WTC11 (cell line): ENCODE results near the gene NLGN1. TPM values are rescaled to one million over a fixed set of nuclear protein-coding genes. Genes with fewer than 3 reads are reported as not detected.

Experiments
- ATAC-seq: fragments of 200-7000 bp; cut with Tn5 transposase; 2 replicates; pipeline ENCODE4 v1.10.0; 2021; ENCODE audit warnings: mild to moderate bottlenecking, moderate library complexity
- CTCF ChIA-PET: fragments of 300-600 bp; sonication (Branson Sonifier 250); formaldehyde crosslinking; loops from one replicate; lab custom pipeline; 2021; ENCODE audit warnings: antibody characterized with exemption; lab: Charles Lee
- POLR2A ChIA-PET: fragments of 350-600 bp; sonication (Branson Sonifier 250); formaldehyde crosslinking; loops from one replicate; lab custom pipeline; 2021; ENCODE audit warnings: antibody characterized with exemption; lab: Charles Lee
- DNase-seq: peaks from one replicate; pipeline ENCODE4 v3.0.0; 2021; ENCODE audit warnings: low spot score
- H3K27ac Mint-ChIP-seq: 2 replicates; pipeline ENCODE4 v1.8.0; 2021; ENCODE audit warnings: mixed read lengths
- H3K27me3 Mint-ChIP-seq: 2 replicates; pipeline ENCODE4 v1.8.0; 2021; ENCODE audit warnings: low read depth, mild to moderate bottlenecking, moderate library complexity, mixed read lengths
- H3K36me3 Mint-ChIP-seq: 2 replicates; pipeline ENCODE4 v1.8.0; 2021; ENCODE audit warnings: mixed read lengths
- H3K4me1 Mint-ChIP-seq: 2 replicates; pipeline ENCODE4 v1.8.0; 2022; ENCODE audit warnings: mixed read lengths
- H3K4me3 Mint-ChIP-seq: 2 replicates; pipeline ENCODE4 v1.8.0; 2021; ENCODE audit warnings: mild to moderate bottlenecking, moderate library complexity, mixed read lengths
- H3K9me3 Mint-ChIP-seq: 2 replicates; pipeline ENCODE4 v1.8.0; 2021; ENCODE audit warnings: mixed read lengths
- ATF6 ChIP-seq: sonication (generic); formaldehyde crosslinking; IDR thresholded peaks from 2 replicates; pipeline ENCODE4 v1.8.1; 2023; ENCODE audit warnings: mild to moderate bottlenecking, missing genetic modification reagents
- FOXK1 ChIP-seq: sonication (generic); formaldehyde crosslinking; IDR thresholded peaks from 2 replicates; pipeline ENCODE4 v1.8.0; 2022; ENCODE audit warnings: mild to moderate bottlenecking, moderate library complexity, missing genetic modification reagents
- GTF2I ChIP-seq: fragments of 250-450 bp; sonication (Bioruptor Pico); conservative IDR thresholded peaks from 2 replicates; pipeline ENCODE4 v1.4.0; 2021; ENCODE audit warnings: mild to moderate bottlenecking
- HMGA2 ChIP-seq: fragments of 250-450 bp; sonication (Bioruptor Pico); IDR thresholded peaks from 2 replicates; pipeline ENCODE4 v1.4.0; 2021; ENCODE audit warnings: mild to moderate bottlenecking, moderate library complexity
- JUN ChIP-seq: sonication (generic); formaldehyde crosslinking; IDR thresholded peaks from 2 replicates; pipeline ENCODE4 v1.8.0; 2023; ENCODE audit warnings: mild to moderate bottlenecking, missing genetic modification reagents
- MYBL2 ChIP-seq: sonication (generic); formaldehyde crosslinking; IDR thresholded peaks from 2 replicates; pipeline ENCODE4 v1.8.1; 2023; ENCODE audit warnings: mild to moderate bottlenecking, moderate library complexity, missing genetic modification reagents
- NR1H2 ChIP-seq: sonication (generic); formaldehyde crosslinking; IDR thresholded peaks from 2 replicates; pipeline ENCODE4 v1.9.0; 2021; ENCODE audit warnings: mild to moderate bottlenecking, moderate library complexity, missing genetic modification reagents
- TCF7 ChIP-seq: sonication (generic); formaldehyde crosslinking; IDR thresholded peaks from 2 replicates; pipeline ENCODE4 v1.8.0; 2022; ENCODE audit warnings: mild to moderate bottlenecking, low read depth, missing genetic modification reagents, moderate library complexity
- ZBTB21 ChIP-seq: sonication (generic); formaldehyde crosslinking; IDR thresholded peaks from 2 replicates; pipeline ENCODE4 v1.8.1; 2023; ENCODE audit warnings: mild to moderate bottlenecking, missing genetic modification reagents, borderline replicate concordance
- ZNF121 ChIP-seq: sonication (generic); formaldehyde crosslinking; IDR thresholded peaks from 2 replicates; pipeline ENCODE4 v1.8.0; 2023; ENCODE audit warnings: missing genetic modification reagents
- ZNF138 ChIP-seq: sonication (generic); formaldehyde crosslinking; conservative IDR thresholded peaks from 2 replicates; pipeline ENCODE4 v1.8.1; 2022; ENCODE audit warnings: mild to moderate bottlenecking, moderate library complexity, missing genetic modification reagents
- ZNF423 ChIP-seq: fragments of 250-450 bp; sonication (Bioruptor Pico); IDR thresholded peaks from 2 replicates; pipeline ENCODE4 v2.1.2; 2022; ENCODE audit warnings: mild to moderate bottlenecking, moderate library complexity
- total RNA-seq: library from RNA; stranded (reverse); gene quantifications from 3 replicates; pipeline ENCODE4 v1.2.3, GENCODE V29; 2021
- TF ChIP-seq, protein P1 (sequence below): fragments of 250-450 bp; sonication (Bioruptor Pico); conservative IDR thresholded peaks from 2 replicates; pipeline ENCODE4 v1.9.0; 2021; ENCODE audit warnings: mild to moderate bottlenecking
- TF ChIP-seq, protein P2 (sequence below): sonication (generic); formaldehyde crosslinking; IDR thresholded peaks from 2 replicates; pipeline ENCODE4 v1.8.1; 2022; ENCODE audit warnings: missing genetic modification reagents, borderline replicate concordance
- TF ChIP-seq, protein P3 (sequence below): sonication (generic); formaldehyde crosslinking; conservative IDR thresholded peaks from 2 replicates; pipeline ENCODE4 v1.8.1; 2022; ENCODE audit warnings: mild to moderate bottlenecking, missing genetic modification reagents
- TF ChIP-seq, protein P4 (sequence below): sonication (generic); formaldehyde crosslinking; IDR thresholded peaks from 2 replicates; pipeline ENCODE4 v1.8.0; 2022; ENCODE audit warnings: mild to moderate bottlenecking, missing genetic modification reagents

Gene NLGN1
- total RNA-seq, 1 experiment from 2014 or later = 12.4 TPM

- TF ChIP-seq, protein P1, sequence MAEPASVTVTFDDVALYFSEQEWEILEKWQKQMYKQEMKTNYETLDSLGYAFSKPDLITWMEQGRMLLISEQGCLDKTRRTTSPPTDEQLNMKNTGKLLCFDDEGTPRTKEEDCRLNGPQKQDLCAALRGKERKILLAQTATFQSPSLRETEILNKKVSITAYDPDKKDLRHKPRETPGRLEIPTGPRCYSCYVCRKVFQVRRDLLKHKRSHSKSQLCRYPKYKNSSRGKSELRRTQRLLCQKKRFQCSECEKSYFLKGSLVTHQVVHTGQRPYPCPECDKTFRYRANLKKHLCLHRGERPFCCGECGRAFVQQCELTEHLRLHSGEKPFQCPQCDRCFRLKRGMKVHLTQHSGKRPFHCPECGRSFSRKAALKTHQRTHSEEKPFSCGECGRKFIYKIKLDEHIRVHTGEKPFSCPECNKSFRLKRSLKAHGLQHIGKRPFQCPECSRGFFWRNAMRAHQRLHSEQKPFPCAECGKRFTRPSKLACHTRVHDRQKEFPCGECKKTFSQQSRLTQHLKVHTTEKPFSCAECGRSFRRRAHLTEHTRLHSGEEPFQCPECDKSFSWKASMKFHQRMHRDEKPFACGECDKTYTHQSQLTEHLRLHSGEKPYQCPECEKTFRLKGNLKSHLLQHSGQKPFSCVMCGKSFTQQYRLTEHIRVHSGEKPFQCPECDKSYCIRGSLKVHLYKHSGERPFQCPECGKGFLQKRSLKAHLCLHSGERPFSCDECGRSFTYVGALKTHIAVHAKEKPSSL = no peak
- TF ChIP-seq ATF6 (CRISPR knock-in tag) = no peak
- ATAC-seq = no peak
- H3K27ac Mint-ChIP-seq = no peak overlapping the region
- no peaks in the 10 kb centered on the region for H3K27me3 Mint-ChIP-seq
- DNase-seq = no peak
- H3K4me1 Mint-ChIP-seq = peaks cover 3% of the 10 kb centered on the region; the same call in 1 of the 2 replicates
- H3K4me3 Mint-ChIP-seq = no peak overlapping the region
- no peaks in the 10 kb centered on the region for H3K36me3 Mint-ChIP-seq
- POLR2A ChIA-PET = no interaction called here
- no peaks in the 10 kb centered on the region for H3K9me3 Mint-ChIP-seq
- CTCF ChIA-PET = no interaction called here
These were observed 246.8 kb downstream of the NLGN1 start for GRCh38 chr3:173644086-173645082.

- H3K27me3 Mint-ChIP-seq = no peaks in the 10 kb centered on the region
- no peak for TF ChIP-seq FOXK1 (CRISPR knock-in tag)
- TF ChIP-seq ZNF138 (CRISPR knock-in tag) = no peak
- TF ChIP-seq TCF7 (CRISPR knock-in tag) = no peak
- TF ChIP-seq, protein P1 = no peak
- TF ChIP-seq MYBL2 (CRISPR knock-in tag) = no peak
- TF ChIP-seq, protein P2, sequence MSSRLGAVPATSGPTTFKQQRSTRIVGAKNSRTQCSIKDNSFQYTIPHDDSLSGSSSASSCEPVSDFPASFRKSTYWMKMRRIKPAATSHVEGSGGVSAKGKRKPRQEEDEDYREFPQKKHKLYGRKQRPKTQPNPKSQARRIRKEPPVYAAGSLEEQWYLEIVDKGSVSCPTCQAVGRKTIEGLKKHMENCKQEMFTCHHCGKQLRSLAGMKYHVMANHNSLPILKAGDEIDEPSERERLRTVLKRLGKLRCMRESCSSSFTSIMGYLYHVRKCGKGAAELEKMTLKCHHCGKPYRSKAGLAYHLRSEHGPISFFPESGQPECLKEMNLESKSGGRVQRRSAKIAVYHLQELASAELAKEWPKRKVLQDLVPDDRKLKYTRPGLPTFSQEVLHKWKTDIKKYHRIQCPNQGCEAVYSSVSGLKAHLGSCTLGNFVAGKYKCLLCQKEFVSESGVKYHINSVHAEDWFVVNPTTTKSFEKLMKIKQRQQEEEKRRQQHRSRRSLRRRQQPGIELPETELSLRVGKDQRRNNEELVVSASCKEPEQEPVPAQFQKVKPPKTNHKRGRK (CRISPR knock-in tag) = no peak
- TF ChIP-seq HMGA2 (CRISPR knock-in tag) = no peak
- TF ChIP-seq ZNF423 (CRISPR knock-in tag) = no peak
- TF ChIP-seq JUN (CRISPR knock-in tag) = no peak
- TF ChIP-seq, protein P3, sequence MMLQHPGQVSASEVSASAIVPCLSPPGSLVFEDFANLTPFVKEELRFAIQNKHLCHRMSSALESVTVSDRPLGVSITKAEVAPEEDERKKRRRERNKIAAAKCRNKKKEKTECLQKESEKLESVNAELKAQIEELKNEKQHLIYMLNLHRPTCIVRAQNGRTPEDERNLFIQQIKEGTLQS = no peak
- TF ChIP-seq GTF2I (CRISPR knock-in tag) = no peak
- no peak for TF ChIP-seq ZBTB21 (CRISPR knock-in tag)
- TF ChIP-seq NR1H2 (CRISPR knock-in tag) = no peak
- TF ChIP-seq ZNF121 (CRISPR knock-in tag) = no peak
- TF ChIP-seq, protein P4, sequence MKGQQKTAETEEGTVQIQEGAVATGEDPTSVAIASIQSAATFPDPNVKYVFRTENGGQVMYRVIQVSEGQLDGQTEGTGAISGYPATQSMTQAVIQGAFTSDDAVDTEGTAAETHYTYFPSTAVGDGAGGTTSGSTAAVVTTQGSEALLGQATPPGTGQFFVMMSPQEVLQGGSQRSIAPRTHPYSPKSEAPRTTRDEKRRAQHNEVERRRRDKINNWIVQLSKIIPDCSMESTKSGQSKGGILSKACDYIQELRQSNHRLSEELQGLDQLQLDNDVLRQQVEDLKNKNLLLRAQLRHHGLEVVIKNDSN (CRISPR knock-in tag) = no peak
- POLR2A ChIA-PET = no interaction called here
- H3K4me3 Mint-ChIP-seq = no peak overlapping the region
- DNase-seq = no peak
- H3K9me3 Mint-ChIP-seq = peaks cover 1% of the 10 kb centered on the region
- H3K4me1 Mint-ChIP-seq = peaks cover 3% of the 10 kb centered on the region; the same call in 1 of the 2 replicates
- H3K27ac Mint-ChIP-seq = no peak overlapping the region
- CTCF ChIA-PET = no interaction called here
- H3K36me3 Mint-ChIP-seq = peaks cover 1% of the 10 kb centered on the region; the same call in 1 of the 2 replicates
- no peak for ATAC-seq
These were observed 253.1 kb downstream of the NLGN1 start for GRCh38 chr3:173650596-173650995.
